GM19324 (cell line): ENCODE measurements around the gene LYPD6.
A peak's percentile ranks its signal among the peaks of the same experiment; 100 is the strongest.
"Not testable (repeated sequence)": the region's sequence is repeated elsewhere in the genome, so short reads cannot be mapped to it uniquely, and the experiment has no call there.

Experiments used
- ATAC-seq: cut with Tn5 transposase; IDR thresholded peaks from one replicate; pipeline ENCODE4 v1.9.1; 2021; ENCODE audit warnings: mild to moderate bottlenecking, moderate library complexity; ENCODE audit not compliant: unreplicated experiment, low FRiP score

LYPD6 gene

GRCh38 chr2:149330127-149331022 is at the start of gene LYPD6:
Gene LYPD6, plus strand, starts transcription at chr2:149330587. Its CDS starts 107,122 bp downstream, at chr2:149437709.
- peak; percentile 81 for ATAC-seq

- no peak for ATAC-seq
These were observed 48.9 kb upstream of the LYPD6 start for GRCh38 chr2:149281441-149281840.

- ATAC-seq: no peak
These were observed 39.7 kb upstream of the LYPD6 start for GRCh38 chr2:149290662-149291061.

- ATAC-seq: no peak
These were observed 38.5 kb upstream of the LYPD6 start for GRCh38 chr2:149291881-149292280.

- ATAC-seq: no peak
These were observed 34.4 kb upstream of the LYPD6 start for GRCh38 chr2:149296031-149296430.

GRCh38 chr2:149307014-149307413 is 23.4 kb upstream of the LYPD6 start:
- no peak for ATAC-seq

GRCh38 chr2:149310349-149310748 is 20.0 kb upstream of the LYPD6 start:
- ATAC-seq: no peak

- no peak for ATAC-seq
These were observed 18.3 kb upstream of the LYPD6 start for GRCh38 chr2:149312039-149312438.

GRCh38 chr2:149313512-149313972 is 16.8 kb upstream of the LYPD6 start:
- peak; percentile 90 for ATAC-seq

GRCh38 chr2:149314687-149315086 is 15.7 kb upstream of the LYPD6 start:
- no peak for ATAC-seq

GRCh38 chr2:149315461-149315860 is 14.9 kb upstream of the LYPD6 start:
- no peak for ATAC-seq

GRCh38 chr2:149318566-149318965 is 11.8 kb upstream of the LYPD6 start:
- ATAC-seq: not testable (repeated sequence)

GRCh38 chr2:149320362-149320761 is 10.0 kb upstream of the LYPD6 start:
- ATAC-seq: no peak

GRCh38 chr2:149329068-149329467 is 1.3 kb upstream of the LYPD6 start:
- ATAC-seq: no peak

- no peak for ATAC-seq
These were observed 779 bp upstream of the LYPD6 start for GRCh38 chr2:149329489-149330126.

GRCh38 chr2:149331023-149331400 is 625 bp downstream of the LYPD6 start:
- no peak for ATAC-seq

- ATAC-seq: no peak
These were observed 2.0 kb downstream of the LYPD6 start for GRCh38 chr2:149332364-149332763.

- ATAC-seq: no peak
These were observed 3.2 kb downstream of the LYPD6 start for GRCh38 chr2:149333636-149334035.

GRCh38 chr2:149334156-149334555 is 3.8 kb downstream of the LYPD6 start:
- ATAC-seq: no peak

- no peak for ATAC-seq
These were observed 8.9 kb downstream of the LYPD6 start for GRCh38 chr2:149339324-149339723.

GRCh38 chr2:149342509-149342908 is 12.1 kb downstream of the LYPD6 start:
- ATAC-seq: no peak

- ATAC-seq: no peak
These were observed 13.7 kb downstream of the LYPD6 start for GRCh38 chr2:149344105-149344504.
